Measurements from ENCODE around the gene HDAC7.

Gene HDAC7

GRCh38 chr12:47791874-47792273 is 27.8 kb downstream of the HDAC7 start:
- DNase-seq (ENCODE audit: low spot score) = no peak

GRCh38 chr12:47791351-47791746 is 28.4 kb downstream of the HDAC7 start:
- no peak for DNase-seq (ENCODE audit: low spot score)

GRCh38 chr12:47790676-47791350 is 28.9 kb downstream of the HDAC7 start:
- DNase-seq (ENCODE audit: low spot score) = no peak

- DNase-seq (ENCODE audit: low spot score) = no peak
Observed at GRCh38 chr12:47789712-47790489, 29.8 kb downstream of the HDAC7 start.

- DNase-seq (ENCODE audit: low spot score) = no peak
Observed at GRCh38 chr12:47789141-47789540, 30.6 kb downstream of the HDAC7 start.

- DNase-seq (ENCODE audit: low spot score) = no peak
Observed at GRCh38 chr12:47787596-47788319, 31.9 kb downstream of the HDAC7 start.

- DNase-seq (ENCODE audit: low spot score) = no peak
Observed at GRCh38 chr12:47786662-47787280, 32.9 kb downstream of the HDAC7 start.

- no peak for DNase-seq (ENCODE audit: low spot score)
Observed at GRCh38 chr12:47785887-47786661, 33.6 kb downstream of the HDAC7 start.

- DNase-seq (ENCODE audit: low spot score) = no peak
Observed at GRCh38 chr12:47785036-47785886, 34.4 kb downstream of the HDAC7 start.

- DNase-seq (ENCODE audit: low spot score) = no peak
Observed at GRCh38 chr12:47783821-47784819, 35.6 kb downstream of the HDAC7 start.

- no peak for DNase-seq (ENCODE audit: low spot score)
Observed at GRCh38 chr12:47783024-47783755, 36.5 kb downstream of the HDAC7 start.

- DNase-seq (ENCODE audit: low spot score) = no peak
Observed at GRCh38 chr12:47782372-47782770, 37.3 kb downstream of the HDAC7 start.

GRCh38 chr12:47781479-47782371 is 38.0 kb downstream of the HDAC7 start:
- DNase-seq (ENCODE audit: low spot score) = no peak

GRCh38 chr12:47779943-47780504 is 39.7 kb downstream of the HDAC7 start:
- no peak for DNase-seq (ENCODE audit: low spot score)

GRCh38 chr12:47779301-47779942 is 40.3 kb downstream of the HDAC7 start:
- peak; percentile 94 for DNase-seq (ENCODE audit: low spot score)

GRCh38 chr12:47778881-47779280 is 40.8 kb downstream of the HDAC7 start:
- no peak for DNase-seq (ENCODE audit: low spot score)
